Measurements from ENCODE around the gene NXPH4.

Gene NXPH4

DNA sequence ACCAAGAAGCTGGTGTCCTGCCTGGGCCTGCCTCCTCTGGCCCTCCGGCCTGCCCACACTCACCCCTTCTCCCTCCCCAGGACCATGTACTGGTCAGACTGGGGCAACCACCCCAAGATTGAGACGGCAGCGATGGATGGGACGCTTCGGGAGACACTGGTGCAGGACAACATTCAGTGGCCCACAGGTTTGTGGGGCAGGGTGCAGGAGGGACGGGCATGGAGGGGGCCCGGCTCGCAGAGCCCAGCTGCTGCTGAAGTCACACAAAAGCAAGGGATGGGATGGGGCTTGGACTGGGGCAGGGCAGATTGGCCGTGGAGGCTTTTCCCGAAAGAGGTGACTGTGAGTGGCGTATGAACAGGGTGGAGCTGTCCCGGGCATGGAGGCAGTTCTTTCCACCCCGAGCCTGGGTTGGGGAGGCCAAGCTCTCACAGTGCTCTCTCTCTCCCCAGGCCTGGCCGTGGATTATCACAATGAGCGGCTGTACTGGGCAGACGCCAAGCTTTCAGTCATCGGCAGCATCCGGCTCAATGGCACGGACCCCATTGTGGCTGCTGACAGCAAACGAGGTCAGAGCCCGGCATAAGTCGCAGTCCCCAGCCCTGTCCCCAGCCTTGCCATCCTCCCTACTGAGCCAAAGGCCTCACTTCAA, 7.8 kb upstream of the NXPH4 start:
- Histone ChIP-seq H3K27ac (ENCODE audit: low read depth, low read length) (no peak overlapping the region), H3K9ac (ENCODE audit: low read length in 5 of 5) (no peak overlapping the region)

GRCh38 chr12:57209916-57210315, 6.7 kb upstream of the NXPH4 start:
- Histone ChIP-seq H3K36me3 (ENCODE audit: control insufficient read depth in 5 of 5, insufficient read depth in 5 of 5, low read length in 5 of 5) (peaks cover 0 to 79% (median 74%) of the 10 kb centered on the region in 5 donors), H3K9me3 (ENCODE audit: control insufficient read depth in 5 of 5, low read length in 5 of 5) (no peaks in the 10 kb centered on the region), H3K4me1 (ENCODE audit: control insufficient read depth in 5 of 5, insufficient read depth in 5 of 5, low read length in 5 of 5) (peaks cover 0 to 19% (median 15%) of the 10 kb centered on the region in 5 donors), H3K9ac (ENCODE audit: low read length in 5 of 5) (no peak overlapping the region), H3K4me3 (ENCODE audit: low read depth in 1 of 5, low read length in 5 of 5) (no peak overlapping the region), H3K27me3 (ENCODE audit: control insufficient read depth in 5 of 5, insufficient read depth in 4 of 5, low read length in 5 of 5) (peaks cover 0 to 7% (median 3%) of the 10 kb centered on the region in 5 donors), H3K27ac (ENCODE audit: low read depth, low read length) (no peak overlapping the region)

More for the DNA sequence above, 7.8 kb upstream of the NXPH4 start:
- Histone ChIP-seq H3K27me3 (ENCODE audit: control insufficient read depth in 5 of 5, insufficient read depth in 4 of 5, low read length in 5 of 5) (no peaks in the 10 kb centered on the region), H3K9me3 (ENCODE audit: control insufficient read depth in 5 of 5, low read length in 5 of 5) (no peaks in the 10 kb centered on the region), H3K36me3 (ENCODE audit: control insufficient read depth in 5 of 5, insufficient read depth in 5 of 5, low read length in 5 of 5) (peaks cover 0 to 90% (median 86%) of the 10 kb centered on the region in 5 donors), H3K4me1 (ENCODE audit: control insufficient read depth in 5 of 5, insufficient read depth in 5 of 5, low read length in 5 of 5) (peaks cover 0 to 10% (median 9%) of the 10 kb centered on the region in 5 donors), H3K4me3 (ENCODE audit: low read depth in 1 of 5, low read length in 5 of 5) (no peak overlapping the region)

DNA sequence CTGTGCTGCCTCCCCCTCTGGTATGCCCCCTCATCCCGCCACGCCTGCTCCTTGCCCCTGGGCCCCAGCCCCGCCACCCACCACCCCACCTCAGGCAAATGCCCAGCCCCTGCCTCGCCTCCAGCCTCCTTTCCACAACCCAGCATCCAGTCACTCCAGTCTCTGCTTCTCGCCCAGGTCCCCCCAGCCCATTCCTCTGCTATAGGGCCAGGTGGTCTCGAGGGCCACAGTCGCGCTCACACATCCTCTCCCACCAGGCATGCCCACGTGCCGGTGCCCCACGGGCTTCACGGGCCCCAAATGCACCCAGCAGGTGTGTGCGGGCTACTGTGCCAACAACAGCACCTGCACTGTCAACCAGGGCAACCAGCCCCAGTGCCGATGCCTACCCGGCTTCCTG, 6.1 kb upstream of the NXPH4 start:
- H3K4me1 ChIP-seq (ENCODE audit: control insufficient read depth in 5 of 5, insufficient read depth in 5 of 5, low read length in 5 of 5) = peaks cover 0 to 20% (median 16%) of the 10 kb centered on the region in 5 donors
- no peak overlapping the region for H3K27ac ChIP-seq (ENCODE audit: low read depth, low read length)
- H3K9me3 ChIP-seq (ENCODE audit: control insufficient read depth in 5 of 5, low read length in 5 of 5) = no peaks in the 10 kb centered on the region
- no peak overlapping the region for H3K9ac ChIP-seq (ENCODE audit: low read length in 5 of 5)
- H3K27me3 ChIP-seq (ENCODE audit: control insufficient read depth in 5 of 5, insufficient read depth in 4 of 5, low read length in 5 of 5) = peaks cover 0 to 10% (median 5%) of the 10 kb centered on the region in 5 donors
- no peak overlapping the region for H3K4me3 ChIP-seq (ENCODE audit: low read depth in 1 of 5, low read length in 5 of 5)
- peaks cover 0 to 73% (median 69%) of the 10 kb centered on the region in 5 donors for H3K36me3 ChIP-seq (ENCODE audit: control insufficient read depth in 5 of 5, insufficient read depth in 5 of 5, low read length in 5 of 5)

- H3K27ac ChIP-seq (ENCODE audit: low read depth, low read length) = no peak overlapping the region
Measured at GRCh38 chr12:57210926-57211692, 5.5 kb upstream of the NXPH4 start.

DNA sequence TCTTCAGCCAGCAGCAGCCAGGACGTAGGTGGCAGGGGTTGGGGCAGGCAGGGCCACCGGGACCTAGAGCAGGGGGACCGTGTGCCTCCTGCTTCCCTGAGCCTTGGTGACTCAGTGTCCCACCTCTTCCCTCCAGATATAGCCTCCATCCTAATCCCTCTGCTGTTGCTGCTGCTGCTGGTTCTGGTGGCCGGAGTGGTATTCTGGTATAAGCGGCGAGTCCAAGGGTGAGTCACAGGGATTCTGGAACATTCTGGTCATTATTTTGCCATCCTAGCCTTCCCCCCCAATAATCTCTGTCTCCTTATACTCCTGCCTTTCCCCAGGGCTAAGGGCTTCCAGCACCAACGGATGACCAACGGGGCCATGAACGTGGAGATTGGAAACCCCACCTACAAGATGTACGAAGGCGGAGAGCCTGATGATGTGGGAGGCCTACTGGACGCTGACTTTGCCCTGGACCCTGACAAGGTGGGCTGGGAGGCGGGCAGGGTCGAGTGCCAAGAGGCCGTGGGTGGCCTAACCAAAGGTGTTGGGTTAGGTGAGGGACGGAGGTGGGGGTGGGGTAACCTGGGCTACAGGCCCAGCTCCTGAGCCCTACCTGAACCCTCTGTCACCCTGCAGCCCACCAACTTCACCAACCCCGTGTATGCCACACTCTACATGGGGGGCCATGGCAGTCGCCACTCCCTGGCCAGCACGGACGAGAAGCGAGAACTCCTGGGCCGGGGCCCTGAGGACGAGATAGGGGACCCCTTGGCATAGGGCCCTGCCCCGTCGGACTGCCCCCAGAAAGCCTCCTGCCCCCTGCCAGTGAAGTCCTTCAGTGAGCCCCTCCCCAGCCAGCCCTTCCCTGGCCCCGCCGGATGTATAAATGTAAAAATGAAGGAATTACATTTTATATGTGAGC, 4.5 kb upstream of the NXPH4 start:
- Histone ChIP-seq H3K27me3 (ENCODE audit: control insufficient read depth in 5 of 5, insufficient read depth in 4 of 5, low read length in 5 of 5) (peaks cover 0 to 18% (median 12%) of the 10 kb centered on the region in 5 donors), H3K36me3 (ENCODE audit: control insufficient read depth in 5 of 5, insufficient read depth in 5 of 5, low read length in 5 of 5) (peaks cover 0 to 61% (median 56%) of the 10 kb centered on the region in 5 donors), H3K9me3 (ENCODE audit: control insufficient read depth in 5 of 5, low read length in 5 of 5) (no peaks in the 10 kb centered on the region), H3K4me1 (ENCODE audit: control insufficient read depth in 5 of 5, insufficient read depth in 5 of 5, low read length in 5 of 5) (peaks cover 0 to 35% (median 29%) of the 10 kb centered on the region in 5 donors), H3K9ac (ENCODE audit: low read length in 5 of 5) (no peak overlapping the region), H3K4me3 (ENCODE audit: low read depth in 1 of 5, low read length in 5 of 5) (no peak overlapping the region), H3K27ac (ENCODE audit: low read depth, low read length) (no peak overlapping the region)

More at GRCh38 chr12:57210926-57211692, 5.5 kb upstream of the NXPH4 start:
- Histone ChIP-seq H3K4me3 (ENCODE audit: low read depth in 1 of 5, low read length in 5 of 5) (no peak overlapping the region), H3K9me3 (ENCODE audit: control insufficient read depth in 5 of 5, low read length in 5 of 5) (no peaks in the 10 kb centered on the region), H3K36me3 (ENCODE audit: control insufficient read depth in 5 of 5, insufficient read depth in 5 of 5, low read length in 5 of 5) (peaks cover 0 to 67% (median 62%) of the 10 kb centered on the region in 5 donors), H3K27me3 (ENCODE audit: control insufficient read depth in 5 of 5, insufficient read depth in 4 of 5, low read length in 5 of 5) (peaks cover 0 to 16% (median 10%) of the 10 kb centered on the region in 5 donors), H3K9ac (ENCODE audit: low read length in 5 of 5) (no peak overlapping the region), H3K4me1 (ENCODE audit: control insufficient read depth in 5 of 5, insufficient read depth in 5 of 5, low read length in 5 of 5) (peaks cover 0 to 27% (median 23%) of the 10 kb centered on the region in 5 donors)

- H3K36me3 ChIP-seq (ENCODE audit: control insufficient read depth in 5 of 5, insufficient read depth in 5 of 5, low read length in 5 of 5) = peaks cover 0 to 58% (median 52%) of the 10 kb centered on the region in 5 donors
- H3K9me3 ChIP-seq (ENCODE audit: control insufficient read depth in 5 of 5, low read length in 5 of 5) = no peaks in the 10 kb centered on the region
- peak overlapping the region; percentile 37 for H3K27ac ChIP-seq (ENCODE audit: low read depth, low read length)
- H3K4me1 ChIP-seq (ENCODE audit: control insufficient read depth in 5 of 5, insufficient read depth in 5 of 5, low read length in 5 of 5) = peaks cover 0 to 41% (median 36%) of the 10 kb centered on the region in 5 donors
- H3K27me3 ChIP-seq (ENCODE audit: control insufficient read depth in 5 of 5, insufficient read depth in 4 of 5, low read length in 5 of 5) = peaks cover 3 to 24% (median 17%) of the 10 kb centered on the region in 5 donors
- no peak overlapping the region for H3K9ac ChIP-seq (ENCODE audit: low read length in 5 of 5)
- H3K4me3 ChIP-seq (ENCODE audit: low read depth in 1 of 5, low read length in 5 of 5) = no peak overlapping the region
Measured at GRCh38 chr12:57212701-57213057, 3.9 kb upstream of the NXPH4 start.

DNA sequence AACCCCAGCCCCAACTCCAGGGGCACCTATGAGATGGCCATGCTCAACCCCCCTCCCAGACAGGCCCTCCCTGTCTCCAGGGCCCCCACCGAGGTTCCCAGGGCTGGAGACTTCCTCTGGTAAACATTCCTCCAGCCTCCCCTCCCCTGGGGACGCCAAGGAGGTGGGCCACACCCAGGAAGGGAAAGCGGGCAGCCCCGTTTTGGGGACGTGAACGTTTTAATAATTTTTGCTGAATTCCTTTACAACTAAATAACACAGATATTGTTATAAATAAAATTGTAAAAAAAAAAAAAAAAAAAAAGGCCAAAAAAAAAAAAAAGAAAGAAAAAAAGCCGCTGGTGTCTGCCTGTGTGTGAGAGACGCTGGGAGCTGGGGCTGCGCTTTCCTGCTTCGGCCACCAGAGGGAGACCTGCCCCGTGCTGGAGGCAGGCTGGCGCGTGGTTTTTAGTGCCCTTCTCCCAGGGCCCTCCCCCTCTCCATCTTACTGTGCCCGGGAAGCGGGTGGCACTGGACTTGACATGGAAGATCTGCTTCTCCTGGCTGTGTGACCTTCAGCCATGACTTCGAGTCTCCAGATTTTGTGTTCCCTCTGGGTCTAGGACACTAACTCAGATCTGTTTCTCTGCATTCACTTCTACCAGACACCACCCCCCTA, 3.4 kb upstream of the NXPH4 start:
- Histone ChIP-seq H3K9me3 (ENCODE audit: control insufficient read depth in 5 of 5, low read length in 5 of 5) (no peaks in the 10 kb centered on the region), H3K4me3 (ENCODE audit: low read depth in 1 of 5, low read length in 5 of 5) (no peak overlapping the region), H3K4me1 (ENCODE audit: control insufficient read depth in 5 of 5, insufficient read depth in 5 of 5, low read length in 5 of 5) (peaks cover 0 to 43% (median 39%) of the 10 kb centered on the region in 5 donors), H3K27ac (ENCODE audit: low read depth, low read length) (peak overlapping the region; percentile 37), H3K36me3 (ENCODE audit: control insufficient read depth in 5 of 5, insufficient read depth in 5 of 5, low read length in 5 of 5) (peaks cover 0 to 53% (median 47%) of the 10 kb centered on the region in 5 donors), H3K9ac (ENCODE audit: low read length in 5 of 5) (no peak overlapping the region), H3K27me3 (ENCODE audit: control insufficient read depth in 5 of 5, insufficient read depth in 4 of 5, low read length in 5 of 5) (peaks cover 5 to 29% (median 22%) of the 10 kb centered on the region in 5 donors)

DNA sequence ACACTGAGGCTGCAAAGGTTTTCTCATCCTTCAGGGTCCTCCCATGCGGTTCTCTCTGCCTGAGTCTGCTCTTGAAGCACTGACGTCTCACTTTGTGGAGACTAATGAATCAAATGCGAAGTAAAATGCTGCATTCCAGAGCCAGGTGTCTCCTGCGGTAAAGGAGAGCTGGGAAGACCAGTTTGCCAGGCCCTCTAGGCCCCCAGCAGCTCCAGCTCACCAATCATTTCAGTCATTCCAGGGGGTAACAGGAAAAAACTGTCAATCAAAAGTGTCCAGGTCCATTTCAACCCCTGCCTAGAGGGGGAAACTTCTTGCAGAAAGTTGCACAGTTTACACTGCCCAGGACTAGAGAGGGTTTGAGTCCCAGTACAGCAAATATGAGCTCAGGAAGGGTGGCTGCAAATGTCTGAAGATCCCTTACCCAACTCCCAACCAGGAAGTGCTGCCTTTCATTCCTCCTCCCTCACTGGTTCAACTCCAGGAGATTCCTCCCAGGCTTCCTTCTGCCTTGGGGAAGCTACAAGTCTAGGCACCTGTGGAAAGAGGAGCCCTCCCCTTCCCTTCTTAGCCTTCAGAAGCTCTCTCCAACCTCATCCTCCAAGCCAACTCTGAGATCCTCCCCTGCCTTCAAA, 2.7 kb upstream of the NXPH4 start:
- Histone ChIP-seq H3K27ac (ENCODE audit: low read depth, low read length) (no peak overlapping the region), H3K9ac (ENCODE audit: low read length in 5 of 5) (no peak overlapping the region), H3K4me3 (ENCODE audit: low read depth in 1 of 5, low read length in 5 of 5) (no peak overlapping the region), H3K9me3 (ENCODE audit: control insufficient read depth in 5 of 5, low read length in 5 of 5) (no peaks in the 10 kb centered on the region), H3K27me3 (ENCODE audit: control insufficient read depth in 5 of 5, insufficient read depth in 4 of 5, low read length in 5 of 5) (peaks cover 5 to 32% (median 23%) of the 10 kb centered on the region in 5 donors), H3K4me1 (ENCODE audit: control insufficient read depth in 5 of 5, insufficient read depth in 5 of 5, low read length in 5 of 5) (peaks cover 0 to 49% (median 39%) of the 10 kb centered on the region in 5 donors), H3K36me3 (ENCODE audit: control insufficient read depth in 5 of 5, insufficient read depth in 5 of 5, low read length in 5 of 5) (peaks cover 0 to 46% (median 40%) of the 10 kb centered on the region in 5 donors)

GRCh38 chr12:57214398-57214781, 2.2 kb upstream of the NXPH4 start:
- H3K27ac ChIP-seq (ENCODE audit: low read depth, low read length) = no peak overlapping the region
- H3K4me3 ChIP-seq (ENCODE audit: low read depth in 1 of 5, low read length in 5 of 5) = no peak overlapping the region
- no peaks in the 10 kb centered on the region for H3K9me3 ChIP-seq (ENCODE audit: control insufficient read depth in 5 of 5, low read length in 5 of 5)
- peaks cover 0 to 41% (median 35%) of the 10 kb centered on the region in 5 donors for H3K36me3 ChIP-seq (ENCODE audit: control insufficient read depth in 5 of 5, insufficient read depth in 5 of 5, low read length in 5 of 5)
- H3K27me3 ChIP-seq (ENCODE audit: control insufficient read depth in 5 of 5, insufficient read depth in 4 of 5, low read length in 5 of 5) = peaks cover 5 to 37% (median 27%) of the 10 kb centered on the region in 5 donors
- H3K9ac ChIP-seq (ENCODE audit: low read length in 5 of 5) = no peak overlapping the region
- peaks cover 0 to 53% (median 39%) of the 10 kb centered on the region in 5 donors for H3K4me1 ChIP-seq (ENCODE audit: control insufficient read depth in 5 of 5, insufficient read depth in 5 of 5, low read length in 5 of 5)
